K562 (cell line): ENCODE results near the gene PSMC6. TPM values are rescaled to one million over a fixed set of nuclear protein-coding genes. Genes with fewer than 3 reads are reported as not detected.
A peak's percentile ranks its signal among the peaks of the same experiment; 100 is the strongest.

ENCODE experiments used
- ATAC-seq: fragments of 200-7000 bp; cut with Tn5 transposase; 3 replicates; pipeline ENCODE4 v1.9.1; 2020; ENCODE audit warnings: moderate library complexity
- BruUV-seq: library from RNA; stranded (reverse); fragments of 400-500 nt; replicated peaks from 2 replicates; lab custom pipeline; 2021; lab: Mats Ljungman, UMichigan
- CTCF ChIA-PET: fragments of 300-600 bp; formaldehyde crosslinking; extraction: SDS; loops from one replicate; lab custom pipeline; 2021; ENCODE audit warnings: low intra/inter-chr PET ratio; lab: Yijun Ruan, JAX
- POLR2A ChIA-PET: fragments of 300-600, 350-650 bp; sonication (Branson Sonifier 250); formaldehyde crosslinking; extraction: SDS; loops from one replicate; lab custom pipeline; 2021; ENCODE audit warnings: antibody characterized with exemption, inconsistent platforms; lab: Yijun Ruan, JAX
- DNase-seq, 4 experiments: peaks; one replicate each; pipeline versions ENCODE4 v3.0.0 to v3.0.0-alpha.2; 2011 to 2018; ENCODE audit warnings: low spot score in 3 of 4, mixed read lengths in 3 of 4; ENCODE audit errors: extremely low read depth in 1 of 4
- FAIRE-seq: peaks from 2 replicates; lab custom pipeline; 2011; peaks lifted over from hg19 to GRCh38; lab: Jason Lieb, UNC
- H2AFZ ChIP-seq: 2 replicates; pipeline ENCODE4 v1.6.0; 2011; ENCODE audit warnings: low read depth, low read length, control low read depth, inconsistent platforms
- H3K27ac ChIP-seq: fragments of 200-600 bp; 3 replicates; pipeline ENCODE4 v1.8.0; 2011; ENCODE audit warnings: low read depth, mild to moderate bottlenecking, control low read depth, inconsistent platforms, low read length, moderate library complexity, mixed read lengths; ENCODE audit errors: extremely low read depth
- H3K27me3 ChIP-seq, 2 experiments: fragments of 300-600 bp in 1 of 2; 2 replicates in 1 of 2; 3 replicates in 1 of 2; pipeline versions ENCODE4 v1.6.0 to v1.8.0; 2011; ENCODE audit warnings: inconsistent platforms in 2 of 2, low read length in 2 of 2, mild to moderate bottlenecking in 1 of 2, mixed read lengths in 1 of 2, moderate library complexity in 1 of 2; ENCODE audit not compliant: control insufficient read depth in 2 of 2, insufficient read depth in 2 of 2
- H3K36me3 ChIP-seq: fragments of 300-600 bp; 3 replicates; pipeline ENCODE4 v1.8.0; 2011; ENCODE audit warnings: mild to moderate bottlenecking, low read length, inconsistent platforms; ENCODE audit not compliant: control insufficient read depth, insufficient read depth
- H3K4me1 ChIP-seq, 2 experiments: fragments of 200-600 bp in 1 of 2; replicated peaks in 1 of 2; 2 replicates in 1 of 2; 3 replicates in 1 of 2; pipeline versions ENCODE4 v1.5.1 to v1.8.0; 2011; ENCODE audit warnings: inconsistent platforms in 2 of 2, low read length in 2 of 2, mild to moderate bottlenecking in 1 of 2, mixed read lengths in 1 of 2, moderate library complexity in 1 of 2; ENCODE audit not compliant: control insufficient read depth in 2 of 2, insufficient read depth in 2 of 2
- H3K4me2 ChIP-seq: 2 replicates; pipeline ENCODE4 v1.6.1; 2011; ENCODE audit warnings: low read length, control low read depth, inconsistent platforms, mixed read lengths; ENCODE audit not compliant: insufficient read depth
- H3K4me3 ChIP-seq: fragments of 200-600 bp; sonication (generic), shearing (Covaris generic); 2 replicates; pipeline ENCODE4 v1.5.1; 2016; ENCODE audit warnings: control low read depth, inconsistent platforms
- H3K79me2 ChIP-seq: fragments of 200-600 bp; 3 replicates; pipeline ENCODE4 v1.8.0; 2011; ENCODE audit warnings: low read length, inconsistent platforms; ENCODE audit not compliant: control insufficient read depth, insufficient read depth
- H3K9ac ChIP-seq, 2 experiments: 2 replicates each; pipeline versions ENCODE4 v1.6.0 to v1.6.1; 2011; ENCODE audit warnings: low read depth in 2 of 2, low read length in 2 of 2, control low read depth in 1 of 2, inconsistent platforms in 1 of 2, mild to moderate bottlenecking in 1 of 2, mixed read lengths in 1 of 2; ENCODE audit not compliant: insufficient read depth in 1 of 2
- H3K9me1 ChIP-seq: one replicate; pipeline ENCODE4 v1.6.0; 2011; ENCODE audit warnings: inconsistent platforms, mild to moderate bottlenecking, low read length, moderate library complexity; ENCODE audit not compliant: control insufficient read depth, insufficient read depth
- H3K9me3 ChIP-seq: replicated peaks from 2 replicates; pipeline ENCODE4 v1.5.1; 2011; ENCODE audit warnings: low read depth, low read length, inconsistent platforms; ENCODE audit not compliant: control insufficient read depth, insufficient read depth
- H4K20me1 ChIP-seq: replicated peaks from 2 replicates; pipeline ENCODE4 v1.6.1; 2011; ENCODE audit warnings: low read length, inconsistent platforms, mixed read lengths; ENCODE audit not compliant: control insufficient read depth, insufficient read depth
- ATF3 ChIP-seq, 2 experiments: fragments of 450-650 bp in 1 of 2; sonication (generic) in 1 of 2; formaldehyde crosslinking in 1 of 2; IDR thresholded peaks in 1 of 2; conservative IDR thresholded peaks in 1 of 2; 2 replicates each; pipeline versions ENCODE4 v1.6.1 to v1.8.1; 2016 to 2023; ENCODE audit warnings: mild to moderate bottlenecking in 2 of 2, moderate library complexity in 2 of 2, inconsistent platforms in 1 of 2, missing genetic modification reagents in 1 of 2
- DNMT1 ChIP-seq: fragments of 450-650 bp; IDR thresholded peaks from 2 replicates; pipeline ENCODE4 v1.6.1; 2016; ENCODE audit warnings: antibody characterized with exemption, mild to moderate bottlenecking
- HLTF ChIP-seq: fragments of 450-650 bp; IDR thresholded peaks from 2 replicates; pipeline ENCODE4 v1.6.1; 2016
- L3MBTL2 ChIP-seq: fragments of 450-650 bp; IDR thresholded peaks from 2 replicates; pipeline ENCODE4 v1.6.1; 2016; ENCODE audit warnings: mild to moderate bottlenecking, moderate library complexity
- NFIC ChIP-seq: fragments of 450-650 bp; IDR thresholded peaks from 2 replicates; pipeline ENCODE4 v1.6.1; 2017; ENCODE audit warnings: mild to moderate bottlenecking, inconsistent platforms
- NR3C1 ChIP-seq: sonication (generic); formaldehyde crosslinking; IDR thresholded peaks from 2 replicates; pipeline ENCODE4 v1.8.1; 2022; ENCODE audit warnings: missing genetic modification reagents
- OTX1 ChIP-seq: fragments of 450-650 bp; formaldehyde crosslinking; IDR thresholded peaks from 2 replicates; pipeline ENCODE4 v1.4.0; 2022; ENCODE audit warnings: mild to moderate bottlenecking
- PCBP2 ChIP-seq: fragments of 200-400 bp; formaldehyde crosslinking; IDR thresholded peaks from 2 replicates; pipeline ENCODE4 v1.6.1; 2018; ENCODE audit warnings: low read length, low read depth, mild to moderate bottlenecking, moderate library complexity; ENCODE audit not compliant: poor library complexity, severe bottlenecking
- REST ChIP-seq, 2 experiments: fragments of 450-650 bp; formaldehyde crosslinking in 1 of 2; IDR thresholded peaks; 2 replicates each; pipeline versions ENCODE4 v1.4.0 to v1.6.1; 2014 to 2020; ENCODE audit warnings: mild to moderate bottlenecking in 2 of 2, borderline replicate concordance in 1 of 2, low read depth in 1 of 2
- SETDB1 ChIP-seq: IDR thresholded peaks from one replicate; pipeline ENCODE4 v1.6.1; 2012; ENCODE audit warnings: low read length, control low read depth, inconsistent platforms
- THRB ChIP-seq: fragments of 450-650 bp; formaldehyde crosslinking; conservative IDR thresholded peaks from 2 replicates; pipeline ENCODE4 v1.4.0; 2022; ENCODE audit warnings: mild to moderate bottlenecking, missing genetic modification characterization
- ZNF384 ChIP-seq: IDR thresholded peaks from 2 replicates; pipeline ENCODE4 v1.6.1; 2012; ENCODE audit warnings: low read depth, low read length, improper control_type of control experiment
- WGBS: fragments of 100-300 bp; shearing (Covaris generic); methylation state at CpG from one replicate; pipeline ENCODE4 v1.1.6; 2016; ENCODE audit warnings: low coverage, mixed read lengths; ENCODE audit not compliant: insufficient coverage; ENCODE audit errors: missing lambda C conversion rate; 5-methylcytosine and 5-hydroxymethylcytosine counted together
- in situ Hi-C: fragments of 300-500 bp; cut with MboI; formaldehyde crosslinking; loops from 4 replicates; pipeline ENCODE4 v1.15.0; 2018; ENCODE audit warnings: inconsistent platforms, mixed read lengths
- intact Hi-C: fragments of 100-400 bp; cut with micrococcal nuclease; formaldehyde crosslinking; loops from 2 replicates; pipeline ENCODE4 v1.14.2; 2022
- polyA plus RNA-seq, 8 experiments: library from polyadenylated mRNA; depleted of rRNA in 4 of 8; stranded (reverse) in 5 of 8; unstranded in 3 of 8; fragments of >200 nt; fragmentation: Nextera tagmentation in 2 of 8; fragmentation: Illumina TruSeq in 1 of 8; extraction: Ambion mirVana in 2 of 8; extraction: Trizol in 1 of 8; gene quantifications; 2 replicates each; pipeline versions ENCODE4 v1.2.1 to v1.2.3, GENCODE V29; 2011 to 2014; ENCODE audit warnings: inconsistent platforms in 1 of 8, missing spikeins in 1 of 8
- total RNA-seq, 7 experiments: library from RNA; depleted of rRNA in 6 of 7; stranded (reverse); fragments of >200 nt in 6 of 7; fragmentation: Illumina TruSeq in 2 of 7; extraction: Trizol in 2 of 7; gene quantifications; 2 replicates each; pipeline versions ENCODE4 v1.2.1 to v1.2.3, GENCODE V29; 2011 to 2021; ENCODE audit warnings: low replicate concordance in 1 of 7

PSMC6 gene
- total and polyA plus RNA-seq, 9 of the 15 experiments (the other 6 are each of a cell fraction or from before 2014, with no cell fraction given) = 91.4 to 224 (median 182) TPM

GRCh38 chr14:52776816-52777215 lies 69.8 kb downstream of the PSMC6 start:
- no peaks in the 10 kb centered on the region for H3K9me3 ChIP-seq
- ChIA-PET CTCF (no interaction called here), POLR2A (interaction anchor here (1.0 kb wide), 1 partner anchor 11 kb away, joined by 3 read pairs; no protein-coding TSS in a partner anchor)
- no TSS peak for BruUV-seq
- peaks cover 58% of the 10 kb centered on the region; the same call in 2 of the 3 replicates for H3K36me3 ChIP-seq
- H4K20me1 ChIP-seq = no peaks in the 10 kb centered on the region
- in situ Hi-C loops (no loop called here), intact Hi-C loops (no loop called here)
- H3K9me1 ChIP-seq = no peaks in the 10 kb centered on the region
- H3K27ac ChIP-seq = no peak overlapping the region
- FAIRE-seq = no peak
- H3K79me2 ChIP-seq = no peaks in the 10 kb centered on the region
- no peak overlapping the region for H3K4me3 ChIP-seq
- H2AFZ ChIP-seq = no peak overlapping the region
- no peak overlapping the region for H3K9ac ChIP-seq
- no peaks in the 10 kb centered on the region for H3K27me3 ChIP-seq
- no peak for DNase-seq
- H3K4me1 ChIP-seq = no peaks in the 10 kb centered on the region
- 88% methylated on average over 7 of the region's 7 CpGs for WGBS
- H3K4me2 ChIP-seq = no peak overlapping the region
- 0 out of 3 replicates have a peak, but pooled peaks have one; percentile 29 for ATAC-seq
- no peak for TF ChIP-seq OTX1 (CRISPR knock-in tag)
- no peak for TF ChIP-seq DNMT1
- no peak for TF ChIP-seq ZNF384
- no peak for TF ChIP-seq PCBP2
- TF ChIP-seq SETDB1 = no peak
- no peak for TF ChIP-seq HLTF
- no peak for TF ChIP-seq THRB (CRISPR knock-in tag)
- TF ChIP-seq L3MBTL2 = no peak
- TF ChIP-seq NR3C1 (CRISPR knock-in tag) = no peak
- TF ChIP-seq ATF3 (IDR thresholded peaks at IDR 0.05) = no peak
- no peak for TF ChIP-seq ATF3 (CRISPR knock-in tag; conservative IDR thresholded peaks at IDR 0.05)
- no peak for TF ChIP-seq REST (IDR thresholded peaks at IDR 0.05; ENCODE audit: borderline replicate concordance)
- no peak for TF ChIP-seq REST (CRISPR knock-in tag; IDR thresholded peaks at IDR 0.05; ENCODE audit: low read depth)
- TF ChIP-seq NFIC = no peak
